Gastrocnemius medialis (tissue), 4 donors: ENCODE results near the gene AFF1. TPM values are rescaled to one million over a fixed set of nuclear protein-coding genes. Genes with fewer than 3 reads are reported as not detected.

Experiments
- ATAC-seq, 2 donors: fragments of 150-250 bp; one replicate each; pipeline ENCODE4 v1.9.1; 2016
- DNase-seq, 2 donors: peaks; one replicate each; pipeline ENCODE4 v3.0.0-alpha.2; 2019
- H3K27ac ChIP-seq, 4 donors: fragments of 200-600 bp; sonication (generic); 1 replicate in 1 of 4; 2 replicates in 3 of 4; pipeline ENCODE4 v1.5.1; 2016 to 2018; ENCODE audit warnings: mild to moderate bottlenecking in 2 of 4, moderate library complexity in 1 of 4
- H3K27me3 ChIP-seq, 3 donors: fragments of 200-600 bp; sonication (generic) in 2 of 3; 1 replicate in 1 of 3; 2 replicates in 2 of 3; pipeline versions ENCODE4 v1.5.1 to v1.6.0; 2016 to 2019; ENCODE audit warnings: mild to moderate bottlenecking in 1 of 3, moderate library complexity in 1 of 3
- H3K36me3 ChIP-seq, 2 donors: fragments of 200-600 bp; sonication (generic) in 1 of 2; one replicate each; pipeline ENCODE4 v1.5.1; 2017 to 2018
- H3K4me1 ChIP-seq, 2 donors: fragments of 200-600 bp; sonication (generic) in 1 of 2; one replicate each; pipeline ENCODE4 v1.5.1; 2016 to 2017; ENCODE audit warnings: mild to moderate bottlenecking in 2 of 2
- H3K4me3 ChIP-seq, 4 donors: fragments of 200-600 bp; sonication (generic) in 3 of 4; 1 replicate in 1 of 4; 2 replicates in 3 of 4; pipeline ENCODE4 v1.5.1; 2016 to 2019; ENCODE audit warnings: mild to moderate bottlenecking in 2 of 4
- H3K9me3 ChIP-seq, 3 donors: fragments of 200-600 bp; sonication (generic) in 2 of 3; 1 replicate in 1 of 3; 2 replicates in 2 of 3; pipeline ENCODE4 v1.5.1; 2016 to 2019
- CTCF ChIP-seq, 5 experiments: fragments of 450-650 bp in 3 of 5; fragments of 200-600 bp in 2 of 5; sonication (generic) in 2 of 5; IDR thresholded peaks in 4 of 5; conservative IDR thresholded peaks in 1 of 5; 1 replicate in 4 of 5; 2 replicates in 1 of 5; pipeline ENCODE4 v1.5.1; 2016 to 2019; ENCODE audit warnings: antibody characterized with exemption in 5 of 5, mild to moderate bottlenecking in 3 of 5, moderate library complexity in 3 of 5
- POLR2A ChIP-seq, 2 donors: fragments of 450-650 bp; IDR thresholded peaks; one replicate each; pipeline ENCODE4 v1.6.1; 2017; ENCODE audit warnings: antibody characterized with exemption in 2 of 2, mild to moderate bottlenecking in 2 of 2, moderate library complexity in 2 of 2
- in situ Hi-C, 4 donors: fragments of 200-750 bp; cut with MboI; loops; one replicate each; pipeline versions ENCODE4 v1.15.0 to v1.8.0; 2017; ENCODE audit warnings: low sequenced_read_pairs in 4 of 4
- intact Hi-C: fragments of 100-400 bp; cut with DNase I; formaldehyde crosslinking; loops from one replicate; pipeline ENCODE4 v1.15.1; 2023; ENCODE audit warnings: low total_unique reads
- total RNA-seq, 4 donors: library from RNA; depleted of rRNA; stranded (reverse); fragments of >200 nt; gene quantifications; one replicate each; pipeline versions ENCODE4 v1.1.0 to v1.2.3, GENCODE V29; 2016

Gene AFF1
- total RNA-seq, 4 donors from 2014 or later, result 142 to 265 (median 197) TPM

GRCh38 chr4:86935853-86936733 is 1.3 kb downstream of the AFF1 start:
- peak overlapping the region; percentile 79 to 97 (median 82) for H3K4me3 ChIP-seq
- H3K27ac ChIP-seq, result peak overlapping the region; percentile 93 to 99 (median 96)
- DNase-seq (peak; percentile 67 to 77), ATAC-seq (peak; percentile 59)
- H3K36me3 ChIP-seq, result peaks cover 0 to 11% of the 10 kb centered on the region in 2 donors
- TF ChIP-seq CTCF (IDR thresholded peaks at IDR 0.05 in 4 of 5, conservative IDR thresholded peaks at IDR 0.05 in 1 of 5) (no peak), POLR2A (IDR thresholded peaks at IDR 0.05) (peak; percentile 47 to 85)
- intact Hi-C loops (loop anchor here (5.0 kb wide), 2 partner anchors 1346 to 1586 kb away; partner anchors contain the start of genes PPM1K and PYURF), in situ Hi-C loops (loop anchor here in 3 of 4 donors (5.0 to 10.0 kb wide), 3 partner anchors 66 to 71 kb away; no protein-coding TSS in a partner anchor)
- H3K4me1 ChIP-seq, result peaks cover 39 to 51% of the 10 kb centered on the region in 2 donors
- H3K9me3 ChIP-seq, result no peaks in the 10 kb centered on the region
- no peaks in the 10 kb centered on the region for H3K27me3 ChIP-seq

GRCh38 chr4:86938771-86939520 is 4.1 kb downstream of the AFF1 start:
- DNase-seq (no peak), ATAC-seq (no peak)
- no peaks in the 10 kb centered on the region for H3K36me3 ChIP-seq
- no peaks in the 10 kb centered on the region for H3K9me3 ChIP-seq
- no peaks in the 10 kb centered on the region for H3K27me3 ChIP-seq
- no peak for TF ChIP-seq POLR2A (IDR thresholded peaks at IDR 0.05)
- no peak for TF ChIP-seq CTCF (IDR thresholded peaks at IDR 0.05 in 4 of 5, conservative IDR thresholded peaks at IDR 0.05 in 1 of 5)
- peak overlapping the region in 3 of 4 donors; percentile 7 to 13 (median 13) for H3K4me3 ChIP-seq
- peaks cover 53 to 57% of the 10 kb centered on the region in 2 donors for H3K4me1 ChIP-seq
- H3K27ac ChIP-seq, result peak overlapping the region; percentile 56 to 99 (median 82)
- intact Hi-C loops, result loop anchor here (5.0 kb wide), 2 partner anchors 1343 to 1583 kb away; partner anchors contain the start of genes PPM1K and PYURF
- in situ Hi-C loops, result loop anchor here in 3 of 4 donors (5.0 to 10.0 kb wide), 3 partner anchors 63 to 68 kb away; no protein-coding TSS in a partner anchor

- no peak for DNase-seq
- Histone ChIP-seq H3K4me3 (peak overlapping the region in 2 of 4 donors; percentile 13), H3K27ac (peak overlapping the region; percentile 56 to 99 (median 82)), H3K36me3 (no peaks in the 10 kb centered on the region), H3K27me3 (no peaks in the 10 kb centered on the region), H3K4me1 (peaks cover 58 to 59% of the 10 kb centered on the region in 2 donors), H3K9me3 (no peaks in the 10 kb centered on the region)
- in situ Hi-C loops (loop anchor here (5.0 to 10.0 kb wide), 3 partner anchors 62 to 67 kb away; no protein-coding TSS in a partner anchor), intact Hi-C loops (loop anchor here (5.0 kb wide), 2 partner anchors 1342 to 1582 kb away; partner anchors contain the start of genes PPM1K and PYURF)
- ATAC-seq, result peak in 1 of 2 donors; percentile 35
- TF ChIP-seq CTCF (IDR thresholded peaks at IDR 0.05 in 4 of 5, conservative IDR thresholded peaks at IDR 0.05 in 1 of 5) (no peak), POLR2A (IDR thresholded peaks at IDR 0.05) (no peak)
These were observed 5.1 kb downstream of the AFF1 start for GRCh38 chr4:86939729-86940575.
